Stomach (tissue), 9 donors: Measurements from ENCODE around the gene RPL35A. TPM values are rescaled to one million over a fixed set of nuclear protein-coding genes. Genes with fewer than 3 reads are reported as not detected.
A peak's percentile ranks its signal among the peaks of the same experiment; 100 is the strongest.
"Not testable (repeated sequence)": the region's sequence is repeated elsewhere in the genome, so short reads cannot be mapped to it uniquely, and the experiment has no call there.

Source experiments
- DNase-seq, 2 donors: peaks; one replicate each; pipeline versions ENCODE4 v3.0.0 to v3.0.0-alpha.2; 2013 to 2019
- H3K27ac ChIP-seq, 5 donors: fragments of 200-600 bp in 4 of 5; sonication (generic) in 4 of 5; one replicate each; pipeline ENCODE4 v1.5.1; 2013 to 2019; ENCODE audit warnings: mild to moderate bottlenecking in 1 of 5, moderate library complexity in 1 of 5
- H3K27me3 ChIP-seq, 3 donors: fragments of 200-600 bp; sonication (generic); one replicate each; pipeline ENCODE4 v1.5.1; 2017 to 2019; ENCODE audit warnings: mixed run types in 1 of 3
- H3K36me3 ChIP-seq, 4 donors: fragments of 200-600 bp; sonication (generic); 1 replicate in 3 of 4; 2 replicates in 1 of 4; pipeline ENCODE4 v1.5.1; 2016 to 2019
- H3K4me1 ChIP-seq, 4 donors: fragments of 200-600 bp; sonication (generic); one replicate each; pipeline ENCODE4 v1.5.1; 2016 to 2019
- H3K4me3 ChIP-seq, 4 donors: fragments of 200-600 bp; sonication (generic) in 3 of 4; one replicate each; pipeline ENCODE4 v1.5.1; 2016 to 2019; ENCODE audit warnings: mild to moderate bottlenecking in 1 of 4
- H3K9me3 ChIP-seq, 4 donors: fragments of 200-600 bp; sonication (generic); one replicate each; pipeline ENCODE4 v1.5.1; 2016 to 2019
- EP300 ChIP-seq: sonication (generic); formaldehyde crosslinking; IDR thresholded peaks from one replicate; pipeline ENCODE4 v1.6.1; 2017; ENCODE audit warnings: antibody characterized with exemption
- POLR2A ChIP-seq, 4 donors: fragments of 450-650 bp; IDR thresholded peaks; one replicate each; pipeline ENCODE4 v1.6.1; 2016; ENCODE audit warnings: antibody characterized with exemption in 4 of 4, control low read depth in 2 of 4, mild to moderate bottlenecking in 1 of 4, moderate library complexity in 1 of 4
- POLR2AphosphoS5 ChIP-seq, 3 donors: sonication (generic); formaldehyde crosslinking; IDR thresholded peaks; one replicate each; pipeline ENCODE4 v1.6.1; 2016; ENCODE audit warnings: antibody characterized with exemption in 3 of 3
- WGBS, 5 donors: extraction: QIAGEN DNeasy Blood & Tissue Kit in 3 of 5; methylation state at CpG; one replicate each; pipeline versions ENCODE4 v1.1.5 to v1.1.7; 2013 to 2018; 5-methylcytosine and 5-hydroxymethylcytosine counted together
- intact Hi-C: fragments of 100-400 bp; cut with DNase I; formaldehyde crosslinking; loops from one replicate; pipeline ENCODE4 v1.15.1; 2023; ENCODE audit warnings: low total_unique reads
- polyA plus RNA-seq, 3 donors: library from polyadenylated mRNA; stranded (reverse); fragments of 200-250 nt; gene quantifications; one replicate each; pipeline ENCODE4 v1.2.3, GENCODE V29; 2013
- total RNA-seq, 5 donors: library from RNA; depleted of rRNA; stranded (reverse); fragments of >200 nt; gene quantifications; one replicate each; pipeline versions ENCODE4 v1.1.0 to v1.2.3, GENCODE V29; 2014 to 2016
- TF ChIP-seq, protein P1 (sequence below), 7 experiments: fragments of 450-650 bp in 4 of 7; fragments of 200-600 bp in 3 of 7; sonication (generic) in 3 of 7; IDR thresholded peaks; one replicate each; pipeline ENCODE4 v1.5.1; 2016 to 2019; ENCODE audit warnings: antibody characterized with exemption in 7 of 7, control low read depth in 2 of 7, mild to moderate bottlenecking in 1 of 7
- donor health status: healthy with polysubstance abuse.
- donor health status: Bipolar disorder and iron deficiency.
- donor health status: healthy.

Gene RPL35A
- total and polyA plus RNA-seq, 8 donors: 30.4 to 2,972 (median 770) TPM

DNA sequence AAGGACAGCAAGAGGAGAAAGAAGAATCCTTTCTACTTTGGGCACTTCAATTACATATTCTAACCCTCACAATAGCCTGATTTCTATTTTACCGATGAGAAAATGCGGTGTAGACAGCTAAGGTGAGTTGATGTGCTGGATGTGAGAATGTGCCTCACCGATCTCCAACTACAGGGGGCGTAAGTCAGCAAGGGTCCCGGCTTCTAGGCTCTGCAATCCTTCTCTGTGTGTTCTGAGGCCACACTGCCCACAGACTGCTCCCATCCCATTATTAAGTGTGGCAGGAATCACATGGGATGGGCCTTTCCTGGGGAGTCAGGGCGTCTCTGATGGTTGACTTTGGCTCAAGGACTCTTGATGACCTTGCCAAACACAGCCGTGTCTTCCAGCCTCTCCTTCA, 23.6 kb upstream of the RPL35A start:
- intact Hi-C loops: no loop called here
- H3K9me3 ChIP-seq: no peaks in the 10 kb centered on the region
- 69 to 79% (median 71%) methylated on average over 7 of the region's 7 CpGs for WGBS, 5 donors
- TF ChIP-seq POLR2AphosphoS5 (IDR thresholded peaks at IDR 0.05) (no peak), EP300 (no peak), POLR2A (IDR thresholded peaks at IDR 0.05) (no peak)
- TF ChIP-seq, protein P1, sequence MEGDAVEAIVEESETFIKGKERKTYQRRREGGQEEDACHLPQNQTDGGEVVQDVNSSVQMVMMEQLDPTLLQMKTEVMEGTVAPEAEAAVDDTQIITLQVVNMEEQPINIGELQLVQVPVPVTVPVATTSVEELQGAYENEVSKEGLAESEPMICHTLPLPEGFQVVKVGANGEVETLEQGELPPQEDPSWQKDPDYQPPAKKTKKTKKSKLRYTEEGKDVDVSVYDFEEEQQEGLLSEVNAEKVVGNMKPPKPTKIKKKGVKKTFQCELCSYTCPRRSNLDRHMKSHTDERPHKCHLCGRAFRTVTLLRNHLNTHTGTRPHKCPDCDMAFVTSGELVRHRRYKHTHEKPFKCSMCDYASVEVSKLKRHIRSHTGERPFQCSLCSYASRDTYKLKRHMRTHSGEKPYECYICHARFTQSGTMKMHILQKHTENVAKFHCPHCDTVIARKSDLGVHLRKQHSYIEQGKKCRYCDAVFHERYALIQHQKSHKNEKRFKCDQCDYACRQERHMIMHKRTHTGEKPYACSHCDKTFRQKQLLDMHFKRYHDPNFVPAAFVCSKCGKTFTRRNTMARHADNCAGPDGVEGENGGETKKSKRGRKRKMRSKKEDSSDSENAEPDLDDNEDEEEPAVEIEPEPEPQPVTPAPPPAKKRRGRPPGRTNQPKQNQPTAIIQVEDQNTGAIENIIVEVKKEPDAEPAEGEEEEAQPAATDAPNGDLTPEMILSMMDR (IDR thresholded peaks at IDR 0.05): no peak
- no peaks in the 10 kb centered on the region for H3K27me3 ChIP-seq
- no peak overlapping the region for H3K4me3 ChIP-seq
- peaks cover 0 to 60% (median 54%) of the 10 kb centered on the region in 4 donors for H3K36me3 ChIP-seq
- H3K4me1 ChIP-seq: no peaks in the 10 kb centered on the region
- H3K27ac ChIP-seq: no peak overlapping the region
- DNase-seq: no peak

DNA sequence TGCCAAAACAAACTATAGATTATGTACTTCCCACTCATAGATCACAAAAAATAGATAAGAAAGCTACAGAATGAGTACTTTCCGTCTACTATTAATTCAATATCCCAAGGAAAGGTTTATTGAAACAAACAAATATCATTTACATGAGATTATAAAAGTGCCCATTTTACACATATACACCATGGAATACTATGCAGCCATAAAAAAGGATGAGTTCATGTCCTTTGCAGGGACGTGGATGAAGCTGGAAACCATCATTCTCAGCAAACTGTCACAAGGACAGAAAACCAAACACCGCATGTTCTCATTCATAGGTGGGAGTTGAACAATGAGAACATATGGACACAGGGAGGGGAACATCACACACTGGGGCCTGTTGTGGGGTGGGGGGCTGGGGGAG, 22.4 kb upstream of the RPL35A start:
- WGBS, 5 donors: 84 to 94% (median 89%) methylated on average over 3 of the region's 3 CpGs
- H3K4me3 ChIP-seq, H3K27me3 ChIP-seq, H3K9me3 ChIP-seq, H3K4me1 ChIP-seq, DNase-seq, H3K27ac ChIP-seq, intact Hi-C loops: not testable (repeated sequence)
- H3K36me3 ChIP-seq: peaks cover 0 to 66% (median 53%) of the 10 kb centered on the region in 4 donors

DNA sequence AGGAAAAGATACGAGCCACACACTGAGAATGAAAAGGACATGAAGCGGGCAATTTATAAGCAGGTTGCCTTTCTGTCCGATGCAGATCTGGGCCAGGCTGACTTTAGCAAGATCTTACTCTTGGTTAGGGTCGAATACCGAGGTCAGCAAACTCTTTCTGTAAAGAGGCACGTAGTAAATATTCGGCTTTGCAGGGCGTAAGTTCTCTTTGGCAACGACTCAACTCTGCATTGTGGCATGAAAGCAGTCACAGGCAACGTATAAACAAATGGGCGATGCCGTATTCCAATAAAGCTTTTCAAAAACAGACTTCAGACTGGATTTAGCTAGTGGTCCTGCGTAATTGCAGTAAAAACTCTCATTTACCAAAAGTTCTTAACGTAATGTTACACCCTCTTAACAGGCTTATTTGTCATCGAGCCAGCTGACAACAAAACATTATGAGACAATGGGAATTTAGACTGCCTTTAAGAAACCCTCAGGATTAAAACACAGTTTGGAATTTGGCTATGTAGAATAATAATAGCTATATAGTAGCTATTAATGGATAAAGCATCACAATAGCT, 13.1 kb upstream of the RPL35A start:
- Histone ChIP-seq H3K27me3 (no peaks in the 10 kb centered on the region), H3K4me3 (no peak overlapping the region), H3K36me3 (peaks cover 0 to 18% (median 10%) of the 10 kb centered on the region in 4 donors), H3K27ac (no peak overlapping the region), H3K9me3 (no peaks in the 10 kb centered on the region), H3K4me1 (no peaks in the 10 kb centered on the region)
- 77 to 83% (median 81%) methylated on average over 15 of the region's 15 CpGs for WGBS, 5 donors
- peak in 1 of 2 donors; percentile 30 for DNase-seq
- intact Hi-C loops: no loop called here
- TF ChIP-seq POLR2A (IDR thresholded peaks at IDR 0.05): no peak
- no peak for TF ChIP-seq POLR2AphosphoS5 (IDR thresholded peaks at IDR 0.05)
- no peak for TF ChIP-seq EP300
- TF ChIP-seq, protein P1 (IDR thresholded peaks at IDR 0.05): no peak

DNA sequence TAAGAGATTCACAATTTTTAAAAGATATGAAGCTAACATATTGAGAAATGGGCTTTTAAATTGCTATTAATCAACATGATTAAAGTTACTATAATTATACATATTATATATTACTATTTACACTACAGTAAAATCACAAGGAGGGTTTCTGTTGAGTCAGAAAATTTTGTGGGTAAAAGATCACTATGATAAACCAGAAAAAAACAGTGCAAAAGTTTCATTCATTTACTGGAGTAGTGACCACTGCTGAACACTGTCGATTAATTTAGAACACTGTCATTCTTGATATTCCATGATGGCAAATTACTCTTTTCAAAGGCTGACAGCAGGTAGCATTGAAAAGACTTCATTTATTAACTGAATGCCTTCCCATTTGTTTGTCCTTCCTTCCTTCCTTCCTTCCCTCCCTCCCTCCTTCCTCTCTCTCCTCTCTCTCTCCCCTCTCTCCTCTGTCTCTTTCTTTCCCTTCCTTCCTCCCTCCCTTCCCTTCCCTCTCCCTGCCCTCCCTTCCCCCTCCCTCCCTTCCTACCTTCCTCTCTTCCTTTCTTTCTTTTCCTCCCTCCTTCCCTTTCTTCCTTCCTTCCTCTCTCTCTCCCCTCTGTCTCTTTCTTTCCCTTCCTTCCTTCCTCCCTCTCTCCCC, 9.1 kb upstream of the RPL35A start:
- intact Hi-C loops: no loop called here
- Histone ChIP-seq H3K36me3 (peaks cover 0 to 17% (median 8%) of the 10 kb centered on the region in 4 donors), H3K27me3 (no peaks in the 10 kb centered on the region), H3K4me1 (no peaks in the 10 kb centered on the region), H3K9me3 (no peaks in the 10 kb centered on the region), H3K27ac (no peak overlapping the region), H3K4me3 (no peak overlapping the region)
- 79 to 87% (median 86%) methylated on average over 1 of the region's 1 CpG for WGBS, 5 donors
- TF ChIP-seq EP300: no peak
- no peak for TF ChIP-seq POLR2A (IDR thresholded peaks at IDR 0.05)
- no peak for TF ChIP-seq POLR2AphosphoS5 (IDR thresholded peaks at IDR 0.05)
- TF ChIP-seq, protein P1 (IDR thresholded peaks at IDR 0.05): no peak
- DNase-seq: no peak

DNA sequence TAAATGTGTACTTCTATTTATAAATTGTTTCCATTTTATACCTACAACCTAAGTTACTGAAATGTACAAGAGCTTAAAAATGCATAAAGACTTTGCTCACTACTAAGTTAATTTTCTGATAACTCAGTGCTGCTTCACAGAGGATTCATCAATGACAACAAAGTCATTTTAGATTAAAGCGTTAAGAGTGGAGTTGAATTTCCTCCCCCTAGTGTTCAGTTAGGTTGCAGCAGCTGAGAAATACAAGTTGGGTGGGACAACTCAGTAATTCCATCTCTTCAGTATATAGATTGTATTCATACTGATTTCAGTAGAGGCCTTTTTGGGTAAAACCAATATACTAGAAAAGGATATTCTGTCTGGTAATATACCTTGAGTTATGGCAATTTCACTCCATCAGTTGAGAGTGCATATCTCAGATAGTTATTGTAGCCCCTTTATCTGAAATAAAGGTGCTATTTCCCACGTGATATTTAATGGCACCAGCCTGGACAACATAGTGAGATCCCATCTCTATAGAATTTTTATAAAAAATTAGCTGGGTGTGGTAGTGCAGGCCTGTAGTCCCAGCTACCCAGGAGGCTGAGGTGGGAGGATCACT, 6.9 kb upstream of the RPL35A start:
- DNase-seq: peak in 1 of 2 donors; percentile 67
- Histone ChIP-seq H3K36me3 (peaks cover 0 to 10% (median 6%) of the 10 kb centered on the region in 4 donors), H3K27ac (no peak overlapping the region), H3K4me1 (no peaks in the 10 kb centered on the region), H3K27me3 (no peaks in the 10 kb centered on the region), H3K4me3 (no peak overlapping the region), H3K9me3 (no peaks in the 10 kb centered on the region)
- 30 to 43% (median 38%) methylated on average over 2 of the region's 2 CpGs for WGBS, 5 donors
- intact Hi-C loops: no loop called here
- no peak for TF ChIP-seq POLR2AphosphoS5 (IDR thresholded peaks at IDR 0.05)
- TF ChIP-seq, protein P1 (IDR thresholded peaks at IDR 0.05): peak in 5 of 7 experiments; percentile 9 to 67 (median 58)
- no peak for TF ChIP-seq POLR2A (IDR thresholded peaks at IDR 0.05)
- TF ChIP-seq EP300: no peak
